HG03060 (cell line): ENCODE results near the gene NSF.
"Not testable (repeated sequence)": the region's sequence is repeated elsewhere in the genome, so short reads cannot be mapped to it uniquely, and the experiment has no call there.

Source experiments
- ATAC-seq: cut with Tn5 transposase; IDR thresholded peaks from one replicate; pipeline ENCODE4 v1.9.1; 2021; ENCODE audit warnings: low read depth, moderate number of reproducible peaks; ENCODE audit not compliant: unreplicated experiment

The NSF gene

DNA sequence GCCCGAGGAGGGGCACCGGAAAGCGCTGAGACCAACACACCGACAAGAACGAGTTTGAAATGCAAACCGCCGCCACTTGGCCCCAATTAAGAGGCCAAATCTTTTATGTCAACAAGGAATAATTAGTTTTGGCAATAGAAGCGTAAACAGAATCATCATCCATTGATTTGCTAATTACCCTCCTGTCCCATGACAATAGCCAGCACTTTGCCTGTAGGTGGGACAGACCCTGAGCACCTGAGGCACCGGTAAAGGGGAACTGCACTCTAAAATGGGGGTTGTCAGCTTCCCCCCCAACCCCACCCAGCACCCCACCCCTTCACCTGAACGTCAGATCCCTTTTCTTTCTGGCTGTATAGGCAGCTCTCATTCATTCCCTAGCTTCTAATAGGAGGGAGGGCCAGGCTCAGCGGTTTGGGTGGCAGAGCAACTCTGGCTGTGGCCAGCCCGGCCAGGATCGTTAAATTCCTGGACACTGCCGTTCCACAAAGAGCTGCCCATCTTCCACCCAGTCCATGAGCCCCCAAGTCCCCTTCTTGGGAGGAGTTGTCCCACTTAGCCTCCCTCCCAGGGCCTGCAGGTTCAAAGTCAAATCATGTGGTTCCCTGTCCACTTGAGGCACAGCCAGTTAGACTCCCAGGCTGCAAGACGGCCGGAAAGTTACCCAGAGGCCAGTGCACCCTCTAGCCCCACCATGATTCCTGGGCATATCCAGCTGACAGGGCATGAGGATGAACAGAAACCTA, 182.2 kb downstream of the NSF start:
- no peak for ATAC-seq

DNA sequence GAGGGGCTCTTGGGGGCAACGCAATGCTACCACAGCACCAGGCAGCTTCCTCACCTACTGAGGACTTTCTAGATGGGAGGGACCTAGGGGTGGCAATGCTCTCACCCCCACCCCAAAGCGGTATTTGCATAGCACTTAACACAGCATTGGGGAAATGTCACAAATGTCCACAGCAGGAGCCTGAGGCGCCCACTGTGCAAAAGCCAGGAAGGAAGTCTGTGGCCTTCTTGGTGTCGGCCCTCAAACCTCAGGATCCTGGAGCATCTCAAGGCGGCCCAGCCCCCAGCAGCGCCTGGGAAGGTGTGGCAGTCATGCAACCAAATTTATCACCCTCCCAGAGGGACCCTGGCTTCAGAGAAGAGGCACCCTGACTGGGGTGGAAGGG, 182.7 kb downstream of the NSF start:
- no peak for ATAC-seq

DNA sequence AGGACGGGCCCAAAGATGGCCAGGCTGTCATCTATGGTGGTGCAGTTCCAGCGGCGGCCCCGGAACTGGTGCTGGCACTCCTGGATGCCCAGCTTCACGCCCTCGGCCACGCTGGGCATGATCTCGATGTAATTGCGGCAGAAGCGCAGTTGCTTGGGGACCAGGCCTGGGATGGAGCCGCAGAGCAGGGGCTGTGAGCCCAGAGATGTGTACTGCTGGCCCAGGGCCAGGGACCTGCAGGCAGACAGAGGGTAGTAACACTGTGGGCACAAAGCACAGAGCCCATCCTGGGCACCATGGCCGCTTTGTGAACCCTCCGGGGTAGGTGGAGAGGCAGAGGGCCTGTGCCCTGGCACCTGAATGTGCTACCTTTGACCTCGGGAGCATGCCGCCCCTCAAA, 183.2 kb downstream of the NSF start:
- ATAC-seq, result no peak

DNA sequence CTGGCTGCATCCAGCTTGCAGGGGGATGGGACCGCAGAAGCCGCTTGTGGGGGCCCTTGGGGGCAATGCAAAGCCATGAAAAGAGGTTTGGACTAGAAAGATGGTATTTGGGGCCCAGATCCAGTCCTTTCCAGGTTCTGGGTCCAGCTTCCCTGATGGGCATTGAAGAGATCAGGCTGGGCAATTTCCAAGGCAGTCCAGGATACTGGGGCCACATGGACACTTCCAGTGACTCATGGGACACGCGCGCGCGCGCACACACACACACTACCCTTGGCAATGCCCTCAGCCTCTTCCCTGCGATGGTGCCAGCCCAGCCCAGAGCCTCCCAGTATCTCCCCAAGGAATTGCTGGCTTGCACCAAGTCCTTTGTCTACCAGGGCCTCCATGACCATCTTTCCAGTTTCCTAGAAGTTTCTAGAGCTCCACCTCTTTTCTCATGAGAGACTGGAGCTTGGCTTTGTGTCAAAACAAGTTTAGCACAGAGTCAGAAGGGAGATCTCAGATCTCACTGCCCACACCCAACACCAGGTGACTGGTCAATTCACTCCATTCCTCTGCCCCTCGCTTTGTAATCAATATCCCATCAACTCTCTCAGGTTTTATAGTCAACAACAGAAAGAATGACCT, 183.8 kb downstream of the NSF start:
- no peak for ATAC-seq

DNA sequence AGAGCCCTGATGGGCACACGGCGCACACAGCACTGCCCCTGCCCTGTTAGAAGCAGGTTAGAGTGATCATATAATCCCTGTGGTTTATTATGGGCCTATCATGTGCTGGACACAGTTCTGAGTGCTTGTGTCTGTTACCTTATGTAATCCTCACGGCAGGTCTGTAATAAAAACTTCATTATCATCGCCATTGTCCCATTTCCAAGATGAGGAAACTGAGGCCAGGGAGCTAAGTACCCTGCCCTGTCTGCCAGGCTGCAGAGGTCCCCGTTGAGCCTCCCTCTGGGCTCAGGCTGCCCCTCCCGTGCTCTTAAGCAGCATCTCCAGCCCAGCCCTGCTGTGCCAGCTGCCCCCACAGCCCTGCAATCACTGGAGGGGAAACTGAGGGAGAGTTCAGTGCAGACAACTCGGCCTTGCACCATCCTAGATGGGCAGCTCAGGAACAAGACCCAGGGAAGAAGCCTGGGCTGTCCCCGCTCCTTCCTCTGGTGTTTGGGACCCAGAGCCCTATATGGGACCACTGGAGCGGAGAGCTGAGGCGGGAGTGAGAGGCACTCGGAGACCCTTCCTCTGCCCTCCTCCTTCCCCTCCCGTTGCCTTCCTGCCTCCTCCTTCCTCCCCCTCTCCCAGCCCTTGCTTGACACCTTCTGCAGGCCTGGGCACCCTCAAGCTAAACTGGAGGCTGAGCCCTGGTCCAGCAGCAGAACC, 186.0 kb downstream of the NSF start:
- no peak for ATAC-seq

DNA sequence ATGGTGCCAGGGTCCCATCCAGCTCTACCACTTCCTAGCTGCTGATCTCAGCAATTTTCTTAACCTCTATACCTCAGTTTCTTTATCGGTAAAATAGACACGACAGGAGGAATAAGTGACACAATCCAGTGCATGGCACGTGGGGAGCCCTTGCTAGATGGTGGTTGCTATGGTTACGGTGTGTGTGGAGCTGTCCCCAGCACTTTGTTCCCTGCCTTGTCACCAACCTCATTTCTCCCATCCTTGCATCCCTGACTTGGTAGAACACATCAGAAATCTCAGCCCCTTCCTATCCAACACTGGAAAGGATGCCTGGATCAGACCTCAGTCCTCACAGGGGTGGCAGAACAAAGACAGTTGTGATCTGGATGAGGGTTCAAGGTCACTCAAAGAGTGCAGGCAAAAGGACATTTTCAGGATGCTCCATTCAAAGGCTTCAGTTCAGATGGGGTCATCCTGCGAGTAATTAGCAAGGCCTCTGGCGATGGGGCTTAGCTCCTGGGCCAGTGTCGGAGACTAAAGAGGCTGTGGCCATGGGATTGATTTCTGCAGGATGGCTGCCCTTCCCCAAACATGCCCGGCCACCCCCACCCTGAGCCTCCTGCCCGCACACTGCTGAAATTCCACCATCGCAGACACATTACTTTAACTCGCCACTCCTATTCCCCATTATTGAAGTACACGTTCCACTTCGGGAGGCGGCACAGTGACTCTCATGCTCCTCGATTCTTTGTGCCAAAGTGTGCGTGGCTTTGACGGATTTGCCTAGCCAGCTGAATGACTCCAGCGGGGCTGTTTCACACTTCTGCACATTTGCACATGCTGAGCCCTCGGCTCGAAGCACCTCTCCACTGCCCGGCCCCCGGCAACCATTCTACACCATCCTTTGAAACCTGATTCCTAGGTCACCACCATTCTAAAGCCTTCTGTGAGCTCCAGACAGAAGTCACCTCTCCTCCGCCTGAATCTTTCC, 187.8 kb downstream of the NSF start:
- ATAC-seq, result no peak

DNA sequence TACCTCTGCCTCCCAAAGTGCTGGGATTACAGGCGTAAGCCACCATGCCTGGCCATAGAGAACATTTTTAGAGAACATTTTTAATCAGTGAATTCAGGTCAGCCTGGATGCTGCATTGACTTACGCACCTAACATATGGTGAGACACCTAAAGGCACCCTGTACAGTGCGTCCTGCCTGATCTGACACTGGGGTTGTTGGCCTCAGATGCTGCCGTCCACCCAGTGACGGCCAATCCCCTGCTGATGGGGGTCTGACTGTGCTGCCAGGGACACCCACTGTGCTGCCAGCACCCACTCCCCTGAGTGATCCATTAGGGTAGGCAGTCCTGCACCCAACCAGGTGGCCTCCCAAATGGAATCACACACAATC, 189.5 kb downstream of the NSF start:
- no peak for ATAC-seq

DNA sequence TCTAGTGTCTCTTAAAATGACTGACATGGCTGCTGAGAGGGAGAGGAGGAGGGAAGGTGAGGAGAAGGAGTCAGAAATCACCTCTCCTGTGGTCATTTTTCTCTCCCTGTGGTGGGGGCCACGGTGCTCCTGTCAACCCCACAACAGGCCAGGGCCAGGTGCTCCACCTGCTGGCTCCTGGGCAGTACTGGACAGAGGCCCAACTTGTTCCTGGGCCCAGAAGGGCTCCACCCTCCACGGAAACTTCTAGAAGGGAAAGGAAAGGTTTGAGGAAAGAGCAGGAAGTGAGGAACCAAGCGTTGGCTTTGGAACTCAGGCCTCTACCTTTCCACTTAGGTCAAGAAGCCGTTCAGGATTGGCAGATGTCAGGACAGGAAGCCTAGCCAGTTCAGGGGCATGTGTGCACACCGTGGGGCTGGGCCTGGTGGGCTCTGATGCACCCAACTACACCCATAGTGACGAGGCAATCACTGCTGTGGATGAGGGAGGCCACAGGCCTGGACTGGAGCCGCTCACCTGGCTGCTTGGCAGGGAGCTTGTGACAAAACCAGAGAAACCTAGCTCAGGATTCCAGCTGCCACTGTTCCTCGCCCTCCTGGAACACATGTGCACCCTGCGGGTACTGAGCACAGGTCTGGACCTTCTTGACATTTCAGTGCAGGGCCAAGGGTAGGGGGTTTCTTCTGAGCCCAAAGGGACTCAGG, 191.9 kb downstream of the NSF start:
- ATAC-seq, result no peak

DNA sequence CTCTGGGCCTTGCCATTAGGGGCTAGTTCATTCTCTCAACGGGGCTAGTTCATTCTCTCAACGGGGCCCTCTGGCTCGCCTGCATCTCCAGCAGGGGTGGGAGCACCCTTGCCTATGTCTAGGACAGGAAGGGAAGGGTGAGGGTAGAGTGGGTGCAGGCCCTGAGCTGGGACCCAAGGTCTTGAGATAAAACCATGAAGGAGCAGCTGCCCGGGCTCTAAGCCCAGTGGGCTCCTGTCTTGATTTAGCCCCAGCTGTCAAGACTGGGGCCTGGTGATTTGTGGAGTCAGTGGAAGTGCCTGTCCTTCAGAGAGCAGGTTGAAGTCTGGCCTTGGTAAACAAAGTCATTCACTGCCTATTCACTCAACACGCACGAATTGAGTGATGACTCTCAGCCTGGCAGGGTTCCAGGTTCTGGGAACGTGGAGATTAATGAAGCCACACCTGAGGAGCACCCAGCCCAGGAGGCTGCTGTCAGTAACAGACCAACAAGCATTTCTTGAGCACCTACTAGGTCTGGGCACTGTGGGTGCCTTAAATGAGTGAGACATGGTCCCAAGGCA, 192.6 kb downstream of the NSF start:
- no peak for ATAC-seq

DNA sequence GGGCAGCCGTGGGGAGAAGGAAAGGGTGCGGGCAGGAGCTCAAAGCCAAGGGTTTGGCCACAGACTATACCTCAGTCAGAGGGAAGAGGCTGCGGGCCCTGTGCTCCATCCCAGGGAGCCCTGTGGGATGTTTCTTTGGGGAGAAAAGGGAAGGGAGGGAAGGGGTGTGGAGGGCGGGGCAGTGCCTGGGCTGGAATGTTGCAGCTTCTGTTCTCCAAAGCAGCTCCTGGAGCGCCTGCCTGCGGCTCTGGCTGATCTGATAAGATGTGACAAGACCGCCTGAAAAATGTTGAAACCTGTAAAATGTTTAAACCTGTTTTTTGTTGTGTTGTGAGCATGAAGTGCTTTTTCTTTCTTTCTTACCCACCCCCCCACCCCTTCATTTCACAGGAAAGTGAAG, 195.2 kb downstream of the NSF start:
- ATAC-seq, result no peak

DNA sequence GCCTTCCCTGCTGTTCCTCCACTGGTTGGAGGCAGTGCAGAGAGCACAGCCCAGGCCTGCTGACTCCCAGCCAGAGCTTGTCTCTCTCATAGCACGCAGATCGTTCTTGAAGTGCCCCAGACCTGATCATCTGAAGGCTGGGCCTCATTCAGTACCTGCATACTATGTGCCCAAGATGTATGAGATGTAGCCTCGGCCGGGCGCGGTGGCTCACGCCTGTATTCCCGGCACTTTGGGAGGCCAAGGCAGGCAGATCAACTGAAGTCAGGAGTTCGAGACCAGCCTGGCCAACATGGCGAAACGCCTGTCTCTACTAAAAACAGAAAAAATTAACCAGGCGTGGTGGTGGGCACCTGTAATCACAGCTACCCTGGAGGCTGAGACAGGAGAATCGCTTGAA, 197.0 kb downstream of the NSF start:
- ATAC-seq, result no peak

DNA sequence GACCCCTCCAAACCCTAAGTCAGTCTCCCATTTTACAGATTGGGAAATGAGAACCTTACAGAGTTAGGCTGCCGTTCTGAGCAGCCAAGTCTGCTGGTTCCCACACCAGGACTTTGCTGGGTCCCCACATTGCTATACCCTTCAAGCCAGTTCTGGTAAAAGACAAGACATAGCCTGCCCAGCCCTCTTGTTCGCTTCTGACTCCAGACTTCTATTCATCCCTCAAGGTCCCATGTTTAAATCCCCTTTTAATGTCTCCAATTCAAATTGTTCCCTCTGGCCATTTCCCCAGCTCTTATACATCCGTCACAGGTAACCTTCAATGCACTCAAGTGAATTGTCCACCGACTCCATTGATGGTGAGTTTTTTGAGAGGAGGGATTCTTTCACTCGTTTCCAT, 197.8 kb downstream of the NSF start:
- no peak for ATAC-seq

DNA sequence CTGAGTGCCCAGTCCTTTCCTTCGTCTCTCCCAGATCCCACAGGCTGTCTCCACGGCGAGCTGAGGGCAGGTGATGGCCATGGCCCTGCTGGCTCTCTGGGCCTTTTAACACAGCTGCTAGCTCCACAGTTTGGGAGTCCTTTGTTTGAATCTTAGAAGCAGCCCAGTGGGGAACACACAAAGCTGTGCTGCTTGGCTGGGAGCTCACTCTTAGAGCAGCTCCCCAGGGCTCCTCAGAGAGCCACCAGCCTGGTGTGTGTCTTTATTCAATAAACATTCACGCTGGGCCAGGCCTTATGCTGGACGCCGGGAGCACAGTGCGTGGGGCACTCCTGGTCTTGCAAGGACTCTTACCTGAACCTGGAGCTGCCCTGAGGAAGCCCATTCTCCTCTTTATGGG, 198.3 kb downstream of the NSF start:
- ATAC-seq, result no peak

DNA sequence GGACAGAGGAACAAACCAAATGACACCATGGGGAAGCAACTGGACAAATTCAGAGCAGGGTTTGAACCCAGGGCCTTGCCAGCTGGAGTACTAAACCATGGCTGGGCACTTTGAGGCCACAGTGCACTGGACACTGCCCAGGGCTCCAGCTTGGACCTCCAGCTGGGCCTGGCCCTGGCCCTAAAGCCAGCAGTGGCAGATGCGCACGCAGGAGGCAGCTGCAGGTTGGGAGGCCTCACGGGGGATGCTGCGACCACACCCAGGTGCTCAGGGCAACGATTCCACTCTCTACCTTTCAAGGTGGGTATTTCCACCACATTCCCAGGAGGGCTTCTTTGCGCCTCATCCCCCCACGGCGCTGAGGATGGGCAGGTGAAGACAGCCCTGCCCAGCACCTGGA, 199.1 kb downstream of the NSF start:
- no peak for ATAC-seq

DNA sequence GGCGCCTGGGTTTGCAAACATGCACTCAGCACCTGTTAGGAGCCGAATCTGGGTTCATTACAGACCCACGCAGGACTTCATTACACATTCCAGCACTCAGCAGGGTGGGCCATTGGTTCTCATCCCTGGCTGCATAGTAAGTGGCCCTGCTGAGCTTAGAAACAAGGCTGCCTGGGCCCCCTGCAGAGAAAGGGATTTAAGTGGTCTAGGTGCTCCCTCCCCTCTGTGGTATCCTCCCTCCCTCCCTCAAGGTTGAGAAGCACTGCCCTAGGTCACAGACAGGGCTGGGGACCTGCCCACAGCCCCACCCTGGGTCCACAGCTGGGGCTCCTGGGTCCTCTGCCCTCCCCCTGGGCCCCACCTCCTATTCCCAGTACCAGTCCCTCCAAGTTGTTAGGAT, 199.7 kb downstream of the NSF start:
- no peak for ATAC-seq

DNA sequence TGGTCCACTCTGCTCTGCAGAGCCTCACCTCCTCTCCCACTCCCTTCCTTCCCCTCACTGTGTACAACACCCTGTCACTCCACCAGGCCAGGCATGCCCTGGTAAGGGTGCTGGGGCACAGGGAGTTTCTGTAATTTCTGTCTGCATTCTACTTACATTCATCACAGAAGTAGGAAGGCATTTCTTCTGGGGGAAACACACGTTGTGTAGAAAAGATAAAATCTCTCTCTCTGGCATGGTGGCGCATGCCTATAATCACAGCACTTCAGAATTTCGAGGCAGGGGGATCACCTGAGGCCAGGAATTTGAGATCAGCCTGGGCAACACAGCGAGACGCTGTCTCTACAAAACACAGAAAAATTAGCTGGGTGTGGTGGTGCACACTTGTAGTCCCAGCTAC, 201.1 kb downstream of the NSF start:
- no peak for ATAC-seq

DNA sequence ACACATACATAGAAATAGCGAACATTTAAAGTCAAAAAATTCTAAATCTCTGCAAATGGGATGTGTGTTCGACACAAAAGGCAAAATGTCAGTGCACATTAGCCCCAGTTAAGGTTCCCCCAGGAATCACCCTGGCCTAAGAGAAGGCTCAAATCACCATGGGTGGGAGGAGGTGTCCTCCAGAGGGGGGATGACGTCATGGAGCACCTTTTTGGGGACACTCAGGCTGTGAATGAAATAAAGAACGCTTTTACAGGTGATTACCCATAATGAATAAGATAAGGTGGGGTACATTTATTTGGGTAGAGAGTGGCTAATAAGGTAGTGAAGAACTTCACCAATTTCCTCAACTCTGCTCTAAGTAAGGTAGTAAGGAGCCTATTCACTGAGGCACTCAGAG, 201.6 kb downstream of the NSF start:
- ATAC-seq, result no peak

DNA sequence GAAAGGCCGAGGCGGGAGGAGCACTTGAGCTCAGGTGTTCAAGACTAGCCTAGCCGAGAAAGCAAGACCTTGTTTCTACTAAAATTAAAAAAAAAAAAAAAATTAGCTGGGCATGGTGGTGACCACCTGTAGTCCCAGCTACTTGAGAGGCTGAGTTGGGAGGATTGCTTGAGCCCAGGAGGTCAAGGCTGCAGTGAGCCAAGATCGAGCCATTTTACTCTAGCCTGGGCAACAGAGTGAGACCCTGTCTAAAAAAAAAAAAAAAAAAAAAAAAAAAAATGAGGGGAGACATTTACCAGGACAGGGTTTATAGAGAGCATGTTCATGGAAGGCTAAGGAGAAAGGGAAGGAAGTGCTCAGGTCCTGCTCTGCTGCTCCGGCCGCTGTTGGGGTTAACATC, 202.6 kb downstream of the NSF start:
- not testable (repeated sequence) for ATAC-seq

DNA sequence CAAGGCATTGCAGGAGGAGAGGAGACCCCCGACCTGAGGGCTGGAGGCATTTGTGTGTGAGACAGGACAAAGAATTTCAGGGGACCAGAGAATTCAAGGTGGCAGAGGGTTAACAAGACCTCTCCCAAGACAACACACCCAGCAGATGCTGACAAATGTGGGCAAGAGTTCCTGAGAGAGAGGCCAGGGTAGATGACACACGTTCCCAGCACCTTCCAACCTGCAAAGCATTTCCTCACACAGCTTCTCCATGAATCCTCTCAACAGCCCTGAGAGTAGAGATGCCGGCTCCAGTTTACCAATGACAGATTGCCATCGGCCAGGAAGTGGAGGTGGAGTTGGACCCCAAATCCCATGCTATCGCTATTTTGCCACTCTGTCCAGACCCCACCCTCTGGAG, 203.1 kb downstream of the NSF start:
- no peak for ATAC-seq

DNA sequence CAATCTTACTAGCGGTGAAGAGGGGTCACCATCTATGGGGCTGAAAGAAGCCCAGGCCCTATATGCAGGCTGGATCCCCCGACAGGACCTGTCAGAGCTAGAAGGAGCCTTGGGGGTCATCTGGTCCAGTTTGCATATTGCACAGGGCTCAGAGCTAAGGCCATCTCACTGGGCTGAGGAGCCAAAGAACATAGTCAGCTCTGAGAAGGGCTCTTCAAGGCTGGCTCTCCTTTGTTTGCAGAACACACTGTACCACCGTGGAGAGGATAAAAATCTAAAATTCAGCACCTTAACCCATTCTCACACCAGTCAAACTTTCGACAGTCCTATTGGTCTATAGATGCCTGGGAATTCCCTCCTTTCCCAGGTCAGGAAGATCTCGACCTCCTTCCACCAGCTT, 203.8 kb downstream of the NSF start:
- ATAC-seq, result no peak
